IPS DF 4.7 (cell line): ENCODE data around the gene PGA3.
"Not testable (repeated sequence)": the region's sequence is repeated elsewhere in the genome, so short reads cannot be mapped to it uniquely, and the experiment has no call there.

ENCODE experiments used
- DNase-seq: peaks from one replicate; pipeline ENCODE4 v3.0.0-alpha.2; 2013; ENCODE audit warnings: low spot score; ENCODE audit errors: extremely low read depth

Gene PGA3

GRCh38 chr11:61171907-61172306 is 31.4 kb upstream of the PGA3 start:
- DNase-seq, result no peak

- no peak for DNase-seq
Measured at GRCh38 chr11:61172356-61172755, 31.0 kb upstream of the PGA3 start.

GRCh38 chr11:61172888-61173287 is 30.4 kb upstream of the PGA3 start:
- DNase-seq, result no peak

GRCh38 chr11:61173456-61173855 is 29.9 kb upstream of the PGA3 start:
- DNase-seq, result no peak

- no peak for DNase-seq
Measured at GRCh38 chr11:61174273-61174672, 29.0 kb upstream of the PGA3 start.

GRCh38 chr11:61174949-61175348 is 28.4 kb upstream of the PGA3 start:
- DNase-seq, result no peak

- no peak for DNase-seq
Measured at GRCh38 chr11:61176446-61176845, 26.9 kb upstream of the PGA3 start.

- not testable (repeated sequence) for DNase-seq
Measured at GRCh38 chr11:61180205-61180604, 23.1 kb upstream of the PGA3 start.

- no peak for DNase-seq
Measured at GRCh38 chr11:61181489-61181888, 21.8 kb upstream of the PGA3 start.

GRCh38 chr11:61183645-61184044 is 19.7 kb upstream of the PGA3 start:
- no peak for DNase-seq

GRCh38 chr11:61186504-61186903 is 16.8 kb upstream of the PGA3 start:
- no peak for DNase-seq

- peak; percentile 75 for DNase-seq
Measured at GRCh38 chr11:61187505-61188130, 15.7 kb upstream of the PGA3 start.

GRCh38 chr11:61189933-61190332 is 13.4 kb upstream of the PGA3 start:
- DNase-seq, result no peak

- no peak for DNase-seq
Measured at GRCh38 chr11:61193596-61193995, 9.7 kb upstream of the PGA3 start.

GRCh38 chr11:61194169-61194671 is 9.1 kb upstream of the PGA3 start:
- no peak for DNase-seq

- no peak for DNase-seq
Measured at GRCh38 chr11:61194981-61195695, 8.2 kb upstream of the PGA3 start.

GRCh38 chr11:61195719-61196118 is 7.6 kb upstream of the PGA3 start:
- DNase-seq, result no peak

- DNase-seq, result no peak
Measured at GRCh38 chr11:61198361-61198760, 5.0 kb upstream of the PGA3 start.

GRCh38 chr11:61198948-61199523 is 4.3 kb upstream of the PGA3 start:
- no peak for DNase-seq

GRCh38 chr11:61201476-61201875 is 1.8 kb upstream of the PGA3 start:
- DNase-seq, result no peak

- not testable (repeated sequence) for DNase-seq
Measured at GRCh38 chr11:61203873-61204272, 558 bp downstream of the PGA3 start.

GRCh38 chr11:61204502-61205059 is 1.3 kb downstream of the PGA3 start:
- DNase-seq, result not testable (repeated sequence)
